ENCODE results near the gene CD247.
A peak's percentile ranks its signal among the peaks of the same experiment; 100 is the strongest.

CD247 gene

GRCh38 chr1:167450843-167451242 lies 67.5 kb downstream of the CD247 start:
- no peak for DNase-seq (ENCODE audit: low read depth)
- H3K4me3 ChIP-seq (ENCODE audit: low read depth, low read length), result no peak overlapping the region
- TF ChIP-seq, protein P1, sequence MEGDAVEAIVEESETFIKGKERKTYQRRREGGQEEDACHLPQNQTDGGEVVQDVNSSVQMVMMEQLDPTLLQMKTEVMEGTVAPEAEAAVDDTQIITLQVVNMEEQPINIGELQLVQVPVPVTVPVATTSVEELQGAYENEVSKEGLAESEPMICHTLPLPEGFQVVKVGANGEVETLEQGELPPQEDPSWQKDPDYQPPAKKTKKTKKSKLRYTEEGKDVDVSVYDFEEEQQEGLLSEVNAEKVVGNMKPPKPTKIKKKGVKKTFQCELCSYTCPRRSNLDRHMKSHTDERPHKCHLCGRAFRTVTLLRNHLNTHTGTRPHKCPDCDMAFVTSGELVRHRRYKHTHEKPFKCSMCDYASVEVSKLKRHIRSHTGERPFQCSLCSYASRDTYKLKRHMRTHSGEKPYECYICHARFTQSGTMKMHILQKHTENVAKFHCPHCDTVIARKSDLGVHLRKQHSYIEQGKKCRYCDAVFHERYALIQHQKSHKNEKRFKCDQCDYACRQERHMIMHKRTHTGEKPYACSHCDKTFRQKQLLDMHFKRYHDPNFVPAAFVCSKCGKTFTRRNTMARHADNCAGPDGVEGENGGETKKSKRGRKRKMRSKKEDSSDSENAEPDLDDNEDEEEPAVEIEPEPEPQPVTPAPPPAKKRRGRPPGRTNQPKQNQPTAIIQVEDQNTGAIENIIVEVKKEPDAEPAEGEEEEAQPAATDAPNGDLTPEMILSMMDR (IDR thresholded peaks at IDR 0.05; ENCODE audit: low read depth, low read length, missing control alignments), result no peak

GRCh38 chr1:167447521-167448136 lies 70.7 kb downstream of the CD247 start:
- no peak for DNase-seq (ENCODE audit: low read depth)
- no peak overlapping the region for H3K4me3 ChIP-seq (ENCODE audit: low read depth, low read length)
- TF ChIP-seq, protein P1 (IDR thresholded peaks at IDR 0.05; ENCODE audit: low read depth, low read length, missing control alignments), result no peak

DNA sequence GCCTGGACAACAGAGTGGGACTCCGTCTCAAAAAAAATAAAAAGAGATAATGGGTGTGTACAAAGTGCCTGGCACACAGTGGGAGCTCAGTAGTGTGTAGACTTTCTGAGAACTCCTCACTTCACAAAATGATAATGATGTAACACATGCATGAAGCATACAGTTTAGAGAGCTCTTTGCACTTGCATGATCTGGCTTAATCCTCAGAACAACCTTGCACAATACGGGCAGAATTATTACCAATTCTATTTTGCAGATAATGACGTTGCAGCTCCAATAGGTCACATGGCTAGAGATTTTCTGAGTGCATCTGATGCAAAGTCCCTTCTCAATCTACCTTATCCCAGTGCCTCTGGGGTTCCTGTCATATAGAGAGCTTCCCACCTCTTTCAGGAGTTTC lies 71.4 kb downstream of the CD247 start:
- no peak overlapping the region for H3K4me3 ChIP-seq (ENCODE audit: low read depth, low read length)
- TF ChIP-seq, protein P1 (IDR thresholded peaks at IDR 0.05; ENCODE audit: low read depth, low read length, missing control alignments), result no peak
- no peak for DNase-seq (ENCODE audit: low read depth)

DNA sequence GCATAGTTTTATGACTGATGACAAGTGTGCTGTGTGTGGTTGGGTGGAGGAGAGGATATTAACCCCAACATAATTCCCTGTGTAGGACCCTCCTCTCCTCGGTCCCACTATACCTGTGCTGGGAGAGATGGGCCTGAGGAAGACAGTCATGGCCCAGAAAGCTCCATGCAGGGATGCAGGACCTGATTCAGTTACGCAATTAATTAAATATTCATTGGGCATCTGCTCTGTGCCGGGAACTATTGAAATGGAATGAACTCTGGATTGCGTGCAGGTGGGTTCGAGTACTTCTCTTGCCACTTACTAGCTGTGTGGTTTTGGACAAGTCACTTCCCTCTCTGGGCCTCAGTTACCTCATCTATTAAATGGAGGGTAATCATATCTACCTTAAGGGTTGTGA lies 74.6 kb downstream of the CD247 start:
- H3K4me3 ChIP-seq (ENCODE audit: low read depth, low read length), result no peak overlapping the region
- TF ChIP-seq, protein P1 (IDR thresholded peaks at IDR 0.05; ENCODE audit: low read depth, low read length, missing control alignments), result no peak
- DNase-seq (ENCODE audit: low read depth), result no peak

DNA sequence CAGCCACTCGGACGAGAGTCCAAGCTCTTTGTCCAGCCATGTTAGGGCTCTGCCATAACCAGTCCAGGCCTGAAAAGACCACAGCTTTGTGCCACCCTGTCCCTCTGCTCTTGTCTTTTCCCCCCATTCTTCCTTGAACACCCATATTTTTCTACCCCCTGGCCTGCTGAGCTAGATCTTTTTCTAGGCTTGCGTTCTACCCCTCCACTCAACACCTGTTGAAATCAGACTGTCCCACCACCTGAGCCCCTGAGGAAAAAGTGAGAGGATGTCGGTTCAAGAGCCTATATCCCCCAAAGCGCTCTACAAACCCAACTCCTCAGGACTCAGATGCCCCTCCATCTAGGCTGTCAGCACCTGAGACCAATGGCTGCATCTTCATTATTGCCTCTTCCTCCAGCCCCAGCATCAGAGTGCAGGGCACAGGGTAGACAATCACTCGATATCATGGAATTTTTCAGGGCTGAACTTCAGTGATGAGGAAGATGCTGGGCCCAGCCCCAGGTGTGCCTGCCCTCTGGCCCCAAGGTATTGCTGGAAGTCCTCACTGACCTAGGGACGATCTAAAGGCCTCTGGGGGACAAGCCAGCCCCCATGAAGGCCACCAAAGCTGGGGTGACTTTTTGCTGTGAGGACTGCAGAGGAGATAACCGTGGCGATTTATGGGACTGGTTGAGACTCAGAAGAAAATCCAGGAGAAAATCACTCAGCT lies 75.3 kb downstream of the CD247 start:
- no peak overlapping the region for H3K4me3 ChIP-seq (ENCODE audit: low read depth, low read length)
- no peak for DNase-seq (ENCODE audit: low read depth)
- TF ChIP-seq, protein P1 (IDR thresholded peaks at IDR 0.05; ENCODE audit: low read depth, low read length, missing control alignments), result no peak

GRCh38 chr1:167442142-167442848 lies 76.0 kb downstream of the CD247 start:
- H3K4me3 ChIP-seq (ENCODE audit: low read depth, low read length), result no peak overlapping the region
- TF ChIP-seq, protein P1 (IDR thresholded peaks at IDR 0.05; ENCODE audit: low read depth, low read length, missing control alignments), result peak; percentile 87
- DNase-seq (ENCODE audit: low read depth), result peak; percentile 45
